Skeletal muscle tissue (tissue), 4 donors: Measurements from ENCODE around the gene NPB. TPM values are rescaled to one million over a fixed set of nuclear protein-coding genes. Genes with fewer than 3 reads are reported as not detected.

Experiments
- H3K27ac ChIP-seq: one replicate; pipeline ENCODE4 v1.7.0; 2013; ENCODE audit warnings: mild to moderate bottlenecking, low read depth, low read length, inconsistent platforms
- H3K27me3 ChIP-seq, 3 donors: one replicate each; pipeline ENCODE4 v1.7.0; 2013; ENCODE audit warnings: low read length in 3 of 3; ENCODE audit not compliant: control insufficient read depth in 3 of 3, insufficient read depth in 3 of 3
- H3K36me3 ChIP-seq, 3 donors: one replicate each; pipeline ENCODE4 v1.7.0; 2013; ENCODE audit warnings: low read length in 3 of 3; ENCODE audit not compliant: control insufficient read depth in 3 of 3, insufficient read depth in 3 of 3
- H3K4me1 ChIP-seq, 3 donors: one replicate each; pipeline ENCODE4 v1.7.0; 2013; ENCODE audit warnings: low read length in 3 of 3, mild to moderate bottlenecking in 3 of 3; ENCODE audit not compliant: control insufficient read depth in 3 of 3, insufficient read depth in 3 of 3
- H3K4me3 ChIP-seq, 3 donors: one replicate each; pipeline ENCODE4 v1.7.0; 2013; ENCODE audit warnings: low read length in 3 of 3
- H3K9ac ChIP-seq, 3 donors: one replicate each; pipeline ENCODE4 v1.7.0; 2013; ENCODE audit warnings: low read length in 3 of 3, mild to moderate bottlenecking in 3 of 3, moderate library complexity in 2 of 3, low read depth in 1 of 3
- H3K9me3 ChIP-seq, 3 donors: one replicate each; pipeline ENCODE4 v1.7.0; 2013; ENCODE audit warnings: low read length in 3 of 3; ENCODE audit not compliant: control insufficient read depth in 3 of 3
- total RNA-seq: library from RNA; depleted of rRNA; stranded (reverse); fragments of >200 nt; gene quantifications from one replicate; pipeline ENCODE4 v1.2.3, GENCODE V29; 2014
- donor health status: Osteomylitis.

Gene NPB
- total RNA-seq, 1 donor from 2014 or later: 1.0 TPM

GRCh38 chr17:81925860-81926450 lies 23.9 kb downstream of the NPB start:
- peak overlapping the region; percentile 74 to 90 (median 84) for H3K9ac ChIP-seq
- H3K9me3 ChIP-seq: no peaks in the 10 kb centered on the region
- H3K36me3 ChIP-seq: peaks cover 8 to 11% (median 10%) of the 10 kb centered on the region in 3 donors
- H3K4me1 ChIP-seq: peaks cover 49 to 65% (median 56%) of the 10 kb centered on the region in 3 donors
- H3K4me3 ChIP-seq: peak overlapping the region; percentile 75 to 83 (median 79)
- peaks cover 0 to 4% (median 0%) of the 10 kb centered on the region in 3 donors for H3K27me3 ChIP-seq
- peak overlapping the region; percentile 97 for H3K27ac ChIP-seq

GRCh38 chr17:81926451-81927151 lies 24.6 kb downstream of the NPB start:
- Histone ChIP-seq H3K4me1 (peaks cover 45 to 61% (median 52%) of the 10 kb centered on the region in 3 donors), H3K27me3 (peaks cover 0 to 4% (median 3%) of the 10 kb centered on the region in 3 donors), H3K4me3 (peak overlapping the region; percentile 75 to 83 (median 79)), H3K27ac (peak overlapping the region; percentile 97), H3K9me3 (no peaks in the 10 kb centered on the region), H3K36me3 (peaks cover 7 to 10% (median 8%) of the 10 kb centered on the region in 3 donors), H3K9ac (peak overlapping the region; percentile 80 to 90 (median 84))

GRCh38 chr17:81927152-81927652 lies 25.2 kb downstream of the NPB start:
- H3K9ac ChIP-seq: peak overlapping the region; percentile 80 to 90 (median 84)
- H3K9me3 ChIP-seq: no peaks in the 10 kb centered on the region
- H3K36me3 ChIP-seq: peaks cover 2 to 6% (median 5%) of the 10 kb centered on the region in 3 donors
- H3K27me3 ChIP-seq: peaks cover 0 to 4% (median 3%) of the 10 kb centered on the region in 3 donors
- H3K4me3 ChIP-seq: peak overlapping the region; percentile 75 to 83 (median 79)
- H3K4me1 ChIP-seq: peaks cover 40 to 55% (median 47%) of the 10 kb centered on the region in 3 donors
- H3K27ac ChIP-seq: peak overlapping the region; percentile 97

GRCh38 chr17:81927653-81928543 lies 25.9 kb downstream of the NPB start, which contains the start of gene MAFG:
TSS of gene MAFG (minus strand) at chr17:81927735. CDS start at chr17:81923185, 4,550 bp downstream.
- Histone ChIP-seq H3K4me3 (peak within 1 kb of the TSS; percentile 75 to 83 (median 79)), H3K36me3 (peaks cover 0 to under 1% (median 0%) of the 10 kb centered on the region in 3 donors), H3K9me3 (no peaks in the 10 kb centered on the region), H3K27ac (peak within 1 kb of the TSS; percentile 97), H3K27me3 (peaks cover 0 to 4% (median 3%) of the 10 kb centered on the region in 3 donors), H3K4me1 (peaks cover 33 to 48% (median 40%) of the 10 kb centered on the region in 3 donors), H3K9ac (peak within 1 kb of the TSS; percentile 80 to 90 (median 84))

GRCh38 chr17:81928544-81929252 lies 26.7 kb downstream of the NPB start:
- no peak overlapping the region for H3K27ac ChIP-seq
- H3K4me1 ChIP-seq: peaks cover 29 to 41% (median 33%) of the 10 kb centered on the region in 3 donors
- peak overlapping the region in 1 of 3 donors; percentile 45 for H3K9ac ChIP-seq
- peak overlapping the region in 1 of 3 donors; percentile 60 for H3K4me3 ChIP-seq
- H3K9me3 ChIP-seq: no peaks in the 10 kb centered on the region
- peaks cover 0 to 3% (median 0%) of the 10 kb centered on the region in 3 donors for H3K36me3 ChIP-seq
- H3K27me3 ChIP-seq: peaks cover 0 to 7% (median 3%) of the 10 kb centered on the region in 3 donors

GRCh38 chr17:81929253-81930141 lies 27.5 kb downstream of the NPB start:
- no peak overlapping the region for H3K9ac ChIP-seq
- no peak overlapping the region for H3K4me3 ChIP-seq
- no peaks in the 10 kb centered on the region for H3K9me3 ChIP-seq
- peaks cover 0 to 7% (median 3%) of the 10 kb centered on the region in 3 donors for H3K27me3 ChIP-seq
- H3K36me3 ChIP-seq: peaks cover 0 to 3% (median 0%) of the 10 kb centered on the region in 3 donors
- peaks cover 21 to 33% (median 25%) of the 10 kb centered on the region in 3 donors for H3K4me1 ChIP-seq
- H3K27ac ChIP-seq: no peak overlapping the region

GRCh38 chr17:81930142-81931125 lies 28.4 kb downstream of the NPB start:
- H3K4me3 ChIP-seq: no peak overlapping the region
- peaks cover 13 to 24% (median 16%) of the 10 kb centered on the region in 3 donors for H3K4me1 ChIP-seq
- peaks cover 0 to 3% (median 0%) of the 10 kb centered on the region in 3 donors for H3K36me3 ChIP-seq
- H3K27me3 ChIP-seq: peaks cover 0 to 7% (median 3%) of the 10 kb centered on the region in 3 donors
- no peak overlapping the region for H3K27ac ChIP-seq
- H3K9ac ChIP-seq: no peak overlapping the region
- H3K9me3 ChIP-seq: no peaks in the 10 kb centered on the region

GRCh38 chr17:81931189-81931556 lies 29.1 kb downstream of the NPB start:
- H3K27me3 ChIP-seq: peaks cover 0 to 7% (median 3%) of the 10 kb centered on the region in 3 donors
- no peaks in the 10 kb centered on the region for H3K9me3 ChIP-seq
- no peak overlapping the region for H3K9ac ChIP-seq
- H3K4me1 ChIP-seq: peaks cover 6 to 17% (median 10%) of the 10 kb centered on the region in 3 donors
- no peak overlapping the region for H3K4me3 ChIP-seq
- H3K36me3 ChIP-seq: peaks cover 0 to 3% (median 0%) of the 10 kb centered on the region in 3 donors
- no peak overlapping the region for H3K27ac ChIP-seq
